DMS114 treated with DMSO at 0.1 percent for 48 hours (cell line): ENCODE measurements around the gene MGLL.

Experiments
- DNase-seq: peaks from one replicate; lab custom pipeline; 2025; ENCODE audit not compliant: unreplicated experiment; lab: John Stamatoyannopoulos, UW

The MGLL gene

GRCh38 chr3:127760361-127760760 lies 62.0 kb downstream of the MGLL start:
- DNase-seq, result no peak

- DNase-seq, result no peak
These were observed 62.5 kb downstream of the MGLL start for GRCh38 chr3:127759826-127760225.

GRCh38 chr3:127758013-127758412 lies 64.3 kb downstream of the MGLL start:
- DNase-seq, result no peak

GRCh38 chr3:127755305-127755681 lies 67.0 kb downstream of the MGLL start:
- DNase-seq, result no peak

GRCh38 chr3:127754411-127755304 lies 67.7 kb downstream of the MGLL start:
- DNase-seq, result no peak

- DNase-seq, result no peak
These were observed 68.4 kb downstream of the MGLL start for GRCh38 chr3:127753898-127754410.

GRCh38 chr3:127753338-127753737 lies 69.0 kb downstream of the MGLL start:
- DNase-seq, result no peak

- no peak for DNase-seq
These were observed 70.5 kb downstream of the MGLL start for GRCh38 chr3:127751782-127752181.

GRCh38 chr3:127751163-127751621 lies 71.1 kb downstream of the MGLL start:
- DNase-seq, result no peak

GRCh38 chr3:127750226-127751031 lies 71.9 kb downstream of the MGLL start:
- DNase-seq, result no peak

- no peak for DNase-seq
These were observed 72.5 kb downstream of the MGLL start for GRCh38 chr3:127749787-127750225.

GRCh38 chr3:127749361-127749760 lies 73.0 kb downstream of the MGLL start:
- DNase-seq, result no peak

- DNase-seq, result no peak
These were observed 73.5 kb downstream of the MGLL start for GRCh38 chr3:127748754-127749327.

GRCh38 chr3:127747751-127748521 lies 74.4 kb downstream of the MGLL start:
- no peak for DNase-seq

- DNase-seq, result no peak
These were observed 75.2 kb downstream of the MGLL start for GRCh38 chr3:127747066-127747465.

- DNase-seq, result no peak
These were observed 75.8 kb downstream of the MGLL start for GRCh38 chr3:127746400-127747057.

GRCh38 chr3:127745656-127746399 lies 76.5 kb downstream of the MGLL start:
- DNase-seq, result no peak

- no peak for DNase-seq
These were observed 77.4 kb downstream of the MGLL start for GRCh38 chr3:127744875-127745274.

GRCh38 chr3:127744253-127744815 lies 78.0 kb downstream of the MGLL start:
- no peak for DNase-seq
